Breast epithelium (tissue), 4 donors: ENCODE data around the gene MRPL49. TPM values are rescaled to one million over a fixed set of nuclear protein-coding genes. Genes with fewer than 3 reads are reported as not detected.

Source experiments
- DNase-seq, 2 donors: peaks; one replicate each; pipeline ENCODE4 v3.0.0-alpha.2; 2019; ENCODE audit warnings: low spot score in 2 of 2
- H3K27ac ChIP-seq, 2 donors: fragments of 200-600 bp; sonication (generic) in 1 of 2; one replicate each; pipeline ENCODE4 v1.5.1; 2016 to 2019; ENCODE audit warnings: mild to moderate bottlenecking in 1 of 2
- H3K27me3 ChIP-seq, 2 donors: fragments of 200-600 bp; sonication (generic) in 1 of 2; one replicate each; pipeline versions ENCODE4 v1.5.1 to v1.6.0; 2017 to 2019; ENCODE audit warnings: control low read depth in 1 of 2, mild to moderate bottlenecking in 1 of 2
- H3K36me3 ChIP-seq: fragments of 200-600 bp; one replicate; pipeline ENCODE4 v1.5.1; 2019
- H3K4me1 ChIP-seq, 2 donors: fragments of 200-600 bp; sonication (generic); one replicate each; pipeline ENCODE4 v1.5.1; 2016 to 2019; ENCODE audit warnings: control low read depth in 1 of 2
- H3K4me3 ChIP-seq, 3 donors: fragments of 200-600 bp; sonication (generic); 1 replicate in 2 of 3; 2 replicates in 1 of 3; pipeline ENCODE4 v1.5.1; 2016 to 2019; ENCODE audit warnings: mild to moderate bottlenecking in 3 of 3, moderate library complexity in 2 of 3
- H3K9me3 ChIP-seq, 2 donors: fragments of 200-600 bp; sonication (generic) in 1 of 2; one replicate each; pipeline ENCODE4 v1.5.1; 2016 to 2019; ENCODE audit warnings: control low read depth in 1 of 2
- CTCF ChIP-seq, 3 donors: fragments of 450-650 bp; IDR thresholded peaks; one replicate each; pipeline ENCODE4 v1.5.1; 2016 to 2017; ENCODE audit warnings: antibody characterized with exemption in 3 of 3, mild to moderate bottlenecking in 3 of 3, moderate library complexity in 3 of 3
- POLR2A ChIP-seq: fragments of 450-650 bp; IDR thresholded peaks from one replicate; pipeline ENCODE4 v1.6.1; 2016; ENCODE audit warnings: antibody characterized with exemption, mild to moderate bottlenecking, moderate library complexity
- POLR2AphosphoS5 ChIP-seq, 3 donors: sonication (generic); formaldehyde crosslinking; IDR thresholded peaks; one replicate each; pipeline ENCODE4 v1.6.1; 2017; ENCODE audit warnings: antibody characterized with exemption in 3 of 3
- intact Hi-C: fragments of 100-400 bp; cut with DNase I; formaldehyde crosslinking; loops from one replicate; pipeline ENCODE4 v1.15.1; 2023; ENCODE audit warnings: low total_unique reads
- total RNA-seq, 3 donors: library from RNA; depleted of rRNA; stranded (reverse); fragments of >200 nt; gene quantifications; one replicate each; pipeline ENCODE4 v1.1.0, GENCODE V29; 2016

MRPL49 gene
- total RNA-seq, 3 donors from 2014 or later, result 66.2 to 92.6 (median 72.8) TPM

GRCh38 chr11:65112546-65113360 is 9.4 kb upstream of the MRPL49 start:
- Histone ChIP-seq H3K4me1 (peaks cover 6 to 17% of the 10 kb centered on the region in 2 donors), H3K4me3 (peak overlapping the region; percentile 35 to 57 (median 51)), H3K27me3 (no peaks in the 10 kb centered on the region), H3K9me3 (no peaks in the 10 kb centered on the region), H3K27ac (peak overlapping the region; percentile 34 to 68), H3K36me3 (peaks cover 5% of the 10 kb centered on the region)
- no peak for DNase-seq
- TF ChIP-seq POLR2A, result no peak
- peak; percentile 65 to 83 (median 73) for TF ChIP-seq CTCF (IDR thresholded peaks at IDR 0.05)
- peak; percentile 28 to 48 (median 42) for TF ChIP-seq POLR2AphosphoS5 (IDR thresholded peaks at IDR 0.05)
- intact Hi-C loops, result no loop called here

- DNase-seq, result no peak
- intact Hi-C loops, result no loop called here
- H3K4me3 ChIP-seq, result peak overlapping the region in 1 of 3 donors; percentile 57
These were observed 8.8 kb upstream of the MRPL49 start for GRCh38 chr11:65113361-65113756.

GRCh38 chr11:65113839-65114238 is 8.3 kb upstream of the MRPL49 start:
- no peaks in the 10 kb centered on the region for H3K27me3 ChIP-seq
- H3K36me3 ChIP-seq, result peaks cover 5% of the 10 kb centered on the region
- peaks cover 6 to 17% of the 10 kb centered on the region in 2 donors for H3K4me1 ChIP-seq
- no peak overlapping the region for H3K4me3 ChIP-seq
- H3K27ac ChIP-seq, result no peak overlapping the region
- no peak for TF ChIP-seq POLR2A
- no peak for TF ChIP-seq POLR2AphosphoS5 (IDR thresholded peaks at IDR 0.05)
- TF ChIP-seq CTCF (IDR thresholded peaks at IDR 0.05), result no peak
- no peak for DNase-seq
- H3K9me3 ChIP-seq, result no peaks in the 10 kb centered on the region
- intact Hi-C loops, result no loop called here

More at GRCh38 chr11:65113361-65113756, 8.8 kb upstream of the MRPL49 start:
- H3K27me3 ChIP-seq, result no peaks in the 10 kb centered on the region
- H3K36me3 ChIP-seq, result peaks cover 5% of the 10 kb centered on the region
- peak overlapping the region in 1 of 2 donors; percentile 68 for H3K27ac ChIP-seq
- TF ChIP-seq POLR2AphosphoS5 (IDR thresholded peaks at IDR 0.05), result no peak
- no peak for TF ChIP-seq POLR2A
- TF ChIP-seq CTCF (IDR thresholded peaks at IDR 0.05), result no peak
- no peaks in the 10 kb centered on the region for H3K9me3 ChIP-seq
- H3K4me1 ChIP-seq, result peaks cover 6 to 17% of the 10 kb centered on the region in 2 donors

- Histone ChIP-seq H3K9me3 (no peaks in the 10 kb centered on the region), H3K27ac (no peak overlapping the region), H3K4me3 (no peak overlapping the region), H3K27me3 (no peaks in the 10 kb centered on the region), H3K4me1 (peaks cover 6 to 17% of the 10 kb centered on the region in 2 donors), H3K36me3 (peaks cover 1% of the 10 kb centered on the region)
- DNase-seq, result no peak
- intact Hi-C loops, result no loop called here
- TF ChIP-seq POLR2AphosphoS5 (IDR thresholded peaks at IDR 0.05) (no peak), CTCF (IDR thresholded peaks at IDR 0.05) (no peak), POLR2A (no peak)
These were observed 7.5 kb upstream of the MRPL49 start for GRCh38 chr11:65114538-65115171.
